HCT116 (cell line): ENCODE measurements around the gene ASB4. TPM values are rescaled to one million over a fixed set of nuclear protein-coding genes. Genes with fewer than 3 reads are reported as not detected.

Experiments
- ATAC-seq: fragments of 200-7000 bp; cut with Tn5 transposase; 2 replicates; pipeline ENCODE4 v1.9.1; 2020; ENCODE audit warnings: mild to moderate bottlenecking, moderate library complexity
- BruUV-seq: library from RNA; stranded (reverse); fragments of 400-500 nt; replicated peaks from 2 replicates; lab custom pipeline; 2021; lab: Mats Ljungman, UMichigan
- CTCF ChIA-PET: fragments of 300-600 bp; sonication (Branson Sonifier 250); formaldehyde crosslinking; loops from one replicate; lab custom pipeline; 2021; ENCODE audit warnings: antibody characterized with exemption; lab: Charles Lee
- POLR2A ChIA-PET: fragments of 300-600, 350-600 bp; sonication (Branson Sonifier 250); formaldehyde crosslinking; loops from one replicate; lab custom pipeline; 2021; ENCODE audit warnings: antibody characterized with exemption; lab: Charles Lee
- RAD21 ChIA-PET, 2 experiments: fragments of 300-600 bp; sonication (Branson Sonifier 250); formaldehyde crosslinking; loops; one replicate each; lab custom pipeline; 2023; ENCODE audit warnings: low total read pairs in 2 of 2; ENCODE audit not compliant: uncharacterized antibody in 2 of 2, unreplicated experiment in 2 of 2, low non-redundant PET in 1 of 2; lab: Charles Lee
- DNase-seq: peaks from one replicate; pipeline ENCODE4 v3.0.0-alpha.2; 2010; ENCODE audit warnings: low read depth, low spot score
- H2AFZ ChIP-seq: fragments of 200-600 bp; shearing (Covaris generic), sonication (generic); 2 replicates; pipeline ENCODE4 v1.6.1; 2017; ENCODE audit warnings: low read depth, mixed run types, mixed read lengths, antibody characterized with exemption, low read length; ENCODE audit not compliant: poor library complexity, severe bottlenecking
- H3K27ac ChIP-seq: 2 replicates; pipeline ENCODE4 v1.5.1; 2012; ENCODE audit warnings: low read depth, low read length
- H3K27me3 ChIP-seq: fragments of 200-600 bp; sonication (generic); 2 replicates; pipeline ENCODE4 v1.6.1; 2016; ENCODE audit warnings: mixed run types, low read length, mixed read lengths; ENCODE audit not compliant: insufficient read depth
- H3K36me3 ChIP-seq, 2 experiments: fragments of 200-500 bp in 1 of 2; fragments of 200-600 bp in 1 of 2; sonication (Bioruptor generic) in 1 of 2; sonication (generic) in 1 of 2; 2 replicates each; pipeline versions ENCODE4 v1.5.1 to v1.6.1; 2014 to 2016; ENCODE audit warnings: low read length in 2 of 2, inconsistent platforms in 1 of 2, mixed read lengths in 1 of 2, mixed run types in 1 of 2; ENCODE audit not compliant: insufficient read depth in 2 of 2, control insufficient read depth in 1 of 2
- H3K4me1 ChIP-seq, 2 experiments: fragments of 200-600 bp in 1 of 2; sonication (generic) in 1 of 2; 2 replicates each; pipeline versions ENCODE4 v1.5.1 to v1.6.1; 2012 to 2017; ENCODE audit warnings: low read length in 2 of 2, inconsistent platforms in 1 of 2, mild to moderate bottlenecking in 1 of 2, mixed read lengths in 1 of 2, mixed run types in 1 of 2, moderate library complexity in 1 of 2; ENCODE audit not compliant: insufficient read depth in 2 of 2, control insufficient read depth in 1 of 2
- H3K4me2 ChIP-seq: fragments of 200-600 bp; sonication (generic); 2 replicates; pipeline ENCODE4 v1.6.1; 2017; ENCODE audit warnings: mixed run types, low read length, mixed read lengths
- H3K4me3 ChIP-seq, 2 experiments: fragments of 200-600 bp in 1 of 2; sonication (generic) in 1 of 2; replicated peaks in 1 of 2; 2 replicates each; pipeline ENCODE4 v1.5.1; 2011 to 2016; ENCODE audit warnings: low read length in 2 of 2, control low read depth in 1 of 2, low read depth in 1 of 2, mild to moderate bottlenecking in 1 of 2, mixed read lengths in 1 of 2, mixed run types in 1 of 2
- H3K79me2 ChIP-seq: fragments of 200-600 bp; sonication (generic); 2 replicates; pipeline ENCODE4 v1.6.1; 2017; ENCODE audit warnings: mild to moderate bottlenecking, mixed run types, low read length, moderate library complexity, mixed read lengths; ENCODE audit not compliant: insufficient read depth
- H3K9ac ChIP-seq: fragments of 200-600 bp; sonication (generic); 2 replicates; pipeline ENCODE4 v1.6.1; 2016; ENCODE audit warnings: low read length, mixed read lengths
- H3K9me2 ChIP-seq: fragments of 200-600 bp; sonication (generic), shearing (Covaris generic); 2 replicates; pipeline ENCODE4 v1.6.1; 2017; ENCODE audit warnings: mixed run types, mild to moderate bottlenecking, moderate library complexity; ENCODE audit not compliant: insufficient read depth
- H3K9me3 ChIP-seq, 2 experiments: fragments of 200-500 bp in 1 of 2; fragments of 200-600 bp in 1 of 2; sonication (Bioruptor generic) in 1 of 2; sonication (generic) in 1 of 2; 2 replicates each; pipeline ENCODE4 v1.6.1; 2014 to 2017; ENCODE audit warnings: low read length in 2 of 2, mixed read lengths in 2 of 2, inconsistent platforms in 1 of 2, low read depth in 1 of 2, mild to moderate bottlenecking in 1 of 2, mixed run types in 1 of 2, moderate library complexity in 1 of 2; ENCODE audit not compliant: control insufficient read depth in 1 of 2, insufficient read depth in 1 of 2
- H4K20me1 ChIP-seq: fragments of 200-600 bp; sonication (generic), shearing (Covaris generic); 2 replicates; pipeline ENCODE4 v1.6.1; 2017; ENCODE audit warnings: mixed run types, mild to moderate bottlenecking, moderate library complexity; ENCODE audit not compliant: insufficient read depth
- CBX3 ChIP-seq: IDR thresholded peaks from 2 replicates; pipeline ENCODE4 v1.6.1; 2012; ENCODE audit warnings: low read depth
- CEBPB ChIP-seq: IDR thresholded peaks from 2 replicates; pipeline ENCODE4 v1.6.1; 2012; ENCODE audit warnings: low read depth
- EGR1 ChIP-seq: IDR thresholded peaks from 2 replicates; pipeline ENCODE4 v1.6.1; 2012; ENCODE audit warnings: low read depth
- ELF1 ChIP-seq: IDR thresholded peaks from 2 replicates; pipeline ENCODE4 v1.6.1; 2012; ENCODE audit warnings: low read depth, borderline replicate concordance
- EZH2phosphoT487 ChIP-seq: fragments of 200-600 bp; IDR thresholded peaks from 2 replicates; pipeline ENCODE4 v1.6.1; 2018; ENCODE audit warnings: antibody characterized with exemption, borderline replicate concordance
- FOSL1 ChIP-seq: IDR thresholded peaks from 2 replicates; pipeline ENCODE4 v1.6.1; 2012; ENCODE audit warnings: low read depth
- JUND ChIP-seq: IDR thresholded peaks from 2 replicates; pipeline ENCODE4 v1.6.1; 2012
- POLR2A ChIP-seq: IDR thresholded peaks from 2 replicates; pipeline ENCODE4 v1.7.0; 2011; ENCODE audit warnings: borderline replicate concordance; ENCODE audit not compliant: insufficient read depth, insufficient read length; ENCODE audit errors: extremely low read depth
- RAD21 ChIP-seq: IDR thresholded peaks from 2 replicates; pipeline ENCODE4 v1.6.1; 2012; ENCODE audit warnings: low read depth, mild to moderate bottlenecking
- REST ChIP-seq: IDR thresholded peaks from 2 replicates; pipeline ENCODE4 v1.6.1; 2012; ENCODE audit warnings: low read depth
- SP1 ChIP-seq: IDR thresholded peaks from 2 replicates; pipeline ENCODE4 v1.6.1; 2012; ENCODE audit warnings: low read depth
- SRF ChIP-seq: IDR thresholded peaks from 2 replicates; pipeline ENCODE4 v1.6.1; 2012; ENCODE audit warnings: low read depth
- TCF7L2 ChIP-seq: IDR thresholded peaks from 2 replicates; pipeline ENCODE4 v1.7.0; 2011; ENCODE audit warnings: borderline replicate concordance, inconsistent platforms; ENCODE audit not compliant: insufficient read depth, insufficient read length; ENCODE audit errors: extremely low read depth
- YY1 ChIP-seq: IDR thresholded peaks from 2 replicates; pipeline ENCODE4 v1.6.1; 2011; ENCODE audit warnings: low read length, low read depth, moderate library complexity, mild to moderate bottlenecking; ENCODE audit not compliant: insufficient replicate concordance; ENCODE audit errors: extremely low read depth
- ZBTB33 ChIP-seq: IDR thresholded peaks from 2 replicates; pipeline ENCODE4 v1.6.1; 2011; ENCODE audit warnings: mild to moderate bottlenecking, low read length, moderate library complexity; ENCODE audit not compliant: insufficient replicate concordance; ENCODE audit errors: extremely low read depth
- ZNF274 ChIP-seq: fragments of 200-500 bp; sonication (Bioruptor generic); IDR thresholded peaks from 2 replicates; pipeline ENCODE4 v1.6.1; 2014; ENCODE audit warnings: mild to moderate bottlenecking, low read depth, low read length, inconsistent platforms
- intact Hi-C: fragments of 100-400 bp; cut with micrococcal nuclease; formaldehyde crosslinking; loops from 2 replicates; pipeline ENCODE4 v1.10.0; 2022
- total RNA-seq: library from RNA; stranded (reverse); gene quantifications from one replicate; pipeline ENCODE4 v1.2.1, GENCODE V29; 2021; ENCODE audit not compliant: unreplicated experiment

Gene ASB4
- total RNA-seq, 1 experiment from 2014 or later, result 0.12 TPM

GRCh38 chr7:95508780-95509179, 23.0 kb downstream of the ASB4 start:
- POLR2A ChIA-PET, result no interaction called here
- no peak for DNase-seq
- Histone ChIP-seq H3K36me3 (no peaks in the 10 kb centered on the region), H3K4me1 (peaks cover 0 to 4% of the 10 kb centered on the region in 2 experiments; a peak in 2 of 4 replicates), H3K4me2 (no peak overlapping the region), H3K9me2 (no peaks in the 10 kb centered on the region), H4K20me1 (no peaks in the 10 kb centered on the region), H3K9ac (no peak overlapping the region), H3K27me3 (peaks cover 4% of the 10 kb centered on the region; the same call in 1 of the 2 replicates), H3K79me2 (no peaks in the 10 kb centered on the region), H3K4me3 (no peak overlapping the region), H2AFZ (no peak overlapping the region), H3K9me3 (no peaks in the 10 kb centered on the region), H3K27ac (no peak overlapping the region)
- RAD21 ChIA-PET, result no interaction called here
- no peak for TF ChIP-seq CBX3
- no peak for TF ChIP-seq POLR2A
- TF ChIP-seq ZBTB33, result no peak
- no peak for ATAC-seq
- BruUV-seq, result no TSS peak
- CTCF ChIA-PET, result interaction anchor here (0.9 to 6.2 kb wide), 3 partner anchors 179 to 1213 kb away, joined by 3 to 116 read pairs (median 64); no protein-coding TSS in a partner anchor
- intact Hi-C loops, result no loop called here

GRCh38 chr7:95509199-95509598, 23.5 kb downstream of the ASB4 start:
- no peak overlapping the region for H3K4me3 ChIP-seq
- ATAC-seq, result no peak
- POLR2A ChIA-PET, result no interaction called here
- TF ChIP-seq CBX3 (no peak), RAD21 (no peak), SP1 (no peak), YY1 (no peak), JUND (no peak), TCF7L2 (no peak), SRF (no peak), CEBPB (no peak), POLR2A (no peak), ELF1 (no peak), FOSL1 (no peak), REST (no peak), EZH2phosphoT487 (no peak), EGR1 (no peak), ZNF274 (no peak)

More at GRCh38 chr7:95509199-95509598, 23.5 kb downstream of the ASB4 start:
- no peaks in the 10 kb centered on the region for H4K20me1 ChIP-seq
- H3K27ac ChIP-seq, result no peak overlapping the region
- H3K9me2 ChIP-seq, result no peaks in the 10 kb centered on the region
- H3K4me2 ChIP-seq, result no peak overlapping the region
- peaks cover 4% of the 10 kb centered on the region; the same call in 1 of the 2 replicates for H3K27me3 ChIP-seq
- no peak for DNase-seq
- ChIA-PET RAD21 (interaction anchor here in 1 of 2 experiments (0.8 kb wide), 1 partner anchor 181 kb away, joined by 4 read pairs; no protein-coding TSS in a partner anchor), CTCF (interaction anchor here (0.9 to 6.2 kb wide), 5 partner anchors 17 to 1220 kb away, joined by 3 to 116 read pairs (median 7); no protein-coding TSS in a partner anchor)
- peaks cover 0 to 4% of the 10 kb centered on the region in 2 experiments; a peak in 2 of 4 replicates for H3K4me1 ChIP-seq
- no TSS peak for BruUV-seq
- intact Hi-C loops, result no loop called here
- no peaks in the 10 kb centered on the region for H3K79me2 ChIP-seq
- no peak overlapping the region for H3K9ac ChIP-seq
- no peaks in the 10 kb centered on the region for H3K9me3 ChIP-seq
- H3K36me3 ChIP-seq, result no peaks in the 10 kb centered on the region
- no peak overlapping the region for H2AFZ ChIP-seq
